Lung (tissue), 13 donors: ENCODE results near the gene ZNF823. TPM values are rescaled to one million over a fixed set of nuclear protein-coding genes. Genes with fewer than 3 reads are reported as not detected.

Experiments used
- ATAC-seq: fragments of 200-7000 bp; cut with Tn5 transposase; one replicate; pipeline ENCODE4 v1.9.1; 2020; ENCODE audit warnings: moderate number of reproducible peaks; ENCODE audit not compliant: insufficient read depth, low FRiP score
- DNase-seq, 3 donors: peaks; one replicate each; pipeline ENCODE4 v3.0.0-alpha.2; 2013 to 2017
- H3K27ac ChIP-seq, 2 donors: one replicate each; pipeline ENCODE4 v1.5.1; 2013; ENCODE audit warnings: mild to moderate bottlenecking in 2 of 2, moderate library complexity in 2 of 2, control low read depth in 1 of 2, inconsistent platforms in 1 of 2, low read depth in 1 of 2, low read length in 1 of 2
- H3K27me3 ChIP-seq, 3 donors: one replicate each; pipeline ENCODE4 v1.5.1; 2013; ENCODE audit warnings: low read length in 2 of 3; ENCODE audit not compliant: control insufficient read depth in 3 of 3, insufficient read depth in 3 of 3
- H3K36me3 ChIP-seq, 4 donors: one replicate each; pipeline ENCODE4 v1.5.1; 2013; ENCODE audit warnings: low read length in 4 of 4, mild to moderate bottlenecking in 1 of 4, moderate library complexity in 1 of 4; ENCODE audit not compliant: control insufficient read depth in 4 of 4, insufficient read depth in 4 of 4
- H3K4me1 ChIP-seq, 5 donors: one replicate each; pipeline ENCODE4 v1.5.1; 2013; ENCODE audit warnings: low read length in 5 of 5, mild to moderate bottlenecking in 2 of 5, moderate library complexity in 1 of 5; ENCODE audit not compliant: control insufficient read depth in 5 of 5, insufficient read depth in 5 of 5
- H3K4me3 ChIP-seq: one replicate; pipeline ENCODE4 v1.5.1; 2013; ENCODE audit warnings: mild to moderate bottlenecking, control low read depth, moderate library complexity
- H3K9ac ChIP-seq, 2 donors: one replicate each; pipeline ENCODE4 v1.5.1; 2013; ENCODE audit warnings: low read length in 2 of 2, control low read depth in 1 of 2; ENCODE audit not compliant: insufficient read depth in 1 of 2
- H3K9me3 ChIP-seq, 4 donors: one replicate each; pipeline ENCODE4 v1.5.1; 2013; ENCODE audit warnings: low read length in 3 of 4, mild to moderate bottlenecking in 1 of 4, moderate library complexity in 1 of 4; ENCODE audit not compliant: control insufficient read depth in 4 of 4, insufficient read depth in 3 of 4
- CTCF ChIP-seq: IDR thresholded peaks from 2 replicates; pipeline ENCODE4 v1.5.1; 2012; ENCODE audit warnings: mild to moderate bottlenecking; ENCODE audit errors: control extremely low read depth, extremely low read depth
- WGBS, 2 donors: extraction: QIAGEN DNeasy Blood & Tissue Kit; methylation state at CpG; one replicate each; pipeline ENCODE4 v1.1.7; 2013; 5-methylcytosine and 5-hydroxymethylcytosine counted together
- polyA plus RNA-seq, 2 donors: library from polyadenylated mRNA; stranded (reverse); fragments of 200-250 nt; gene quantifications; one replicate each; pipeline ENCODE4 v1.2.1, GENCODE V29; 2013
- small RNA-seq: library from RNA; depleted of rRNA; stranded (forward); fragments of <200 nt; gene quantifications from one replicate; pipeline ENCODE3, GENCODE V24; 2014; ENCODE audit warnings: low replicate concordance
- total RNA-seq, 2 donors: library from RNA; depleted of rRNA in 1 of 2; stranded (reverse); fragments of >200 nt in 1 of 2; gene quantifications; one replicate each; pipeline ENCODE4 v1.2.1, GENCODE V29; 2014 to 2021
- donor health status: control.
- donor health status: control.
- donor health status: Bipolar disorder and iron deficiency.
- donor health status: healthy.
- donor health status: DM: yes; HTN: yes; CAD: no.

ZNF823 gene
- total and polyA plus RNA-seq, 4 donors = 2.4 to 13.1 (median 4.9) TPM

GRCh38 chr19:11674067-11674492 is 64.7 kb downstream of the ZNF823 start:
- WGBS, 2 donors = 3 to 14% methylated on average over 26 of the region's 26 CpGs
- Histone ChIP-seq H3K27me3 (no peaks in the 10 kb centered on the region), H3K27ac (peak overlapping the region in 1 of 2 donors; percentile 13), H3K4me1 (peaks cover 0 to 5% (median 0%) of the 10 kb centered on the region in 5 donors), H3K9me3 (peaks cover 0 to 3% (median 0%) of the 10 kb centered on the region in 4 donors), H3K9ac (no peak overlapping the region), H3K36me3 (no peaks in the 10 kb centered on the region), H3K4me3 (peak overlapping the region; percentile 56)
- no peak for TF ChIP-seq CTCF
- ATAC-seq (no peak), DNase-seq (no peak)

GRCh38 chr19:11673608-11674041 is 65.1 kb downstream of the ZNF823 start:
- peak overlapping the region in 1 of 2 donors; percentile 13 for H3K27ac ChIP-seq
- no peak overlapping the region for H3K9ac ChIP-seq

More at GRCh38 chr19:11673608-11674041, 65.1 kb downstream of the ZNF823 start:
- H3K4me3 ChIP-seq = peak overlapping the region; percentile 56
- 2 to 3% methylated on average over 14 of the region's 14 CpGs for WGBS, 2 donors
- H3K36me3 ChIP-seq = no peaks in the 10 kb centered on the region
- peaks cover 0 to 3% (median 0%) of the 10 kb centered on the region in 4 donors for H3K9me3 ChIP-seq
- peak; percentile 75 to 82 (median 82) for DNase-seq
- TF ChIP-seq CTCF = peak; percentile 49
- peaks cover 0 to 5% (median 0%) of the 10 kb centered on the region in 5 donors for H3K4me1 ChIP-seq
- peak; percentile 72 for ATAC-seq
- no peaks in the 10 kb centered on the region for H3K27me3 ChIP-seq

Small RNA genes lying within 50 kb of the gene (small RNA-seq; reads per million reads assigned to genes)
- not detected for gene ZNF833P

Other genes starting within 250 kb of the ZNF823 start
- 10 to 100 TPM in 1 of 2 donors, 1 to 10 TPM in 1; 5.4 to 12.9 TPM for gene ZNF653, start 233.1 kb downstream of the ZNF823 start, total RNA-seq
- 10 to 100 TPM in 1 of 2 donors, 1 to 10 TPM in 1; 7.7 to 10.2 TPM for gene ZNF653, start 233.1 kb downstream of the ZNF823 start, polyA plus RNA-seq
- gene ECSIT, start 209.8 kb downstream of the ZNF823 start, total RNA-seq = 10 to 100 TPM; 31.7 to 46.4 TPM
- gene ECSIT, start 209.8 kb downstream of the ZNF823 start, polyA plus RNA-seq = 10 to 100 TPM; 34.4 to 58.8 TPM
- gene CNN1, start 200.1 kb downstream of the ZNF823 start, total RNA-seq = 10 to 100 TPM; 16.5 to 34.9 TPM
- gene CNN1, start 200.1 kb downstream of the ZNF823 start, polyA plus RNA-seq = 10 to 100 TPM; 17.2 to 27.8 TPM
- gene ELOF1, start 179.7 kb downstream of the ZNF823 start, total RNA-seq = 10 to 100 TPM; 19.2 to 64.2 TPM
- gene ELOF1, start 179.7 kb downstream of the ZNF823 start, polyA plus RNA-seq = 10 to 100 TPM; 56.9 to 82.8 TPM
- 100 to 1,000 TPM in 1 of 2 donors, 10 to 100 TPM in 1; 22.5 to 184 TPM for gene ACP5, start 161.3 kb downstream of the ZNF823 start, total RNA-seq
- 100 to 1,000 TPM in 1 of 2 donors, 10 to 100 TPM in 1; 95.6 to 301 TPM for gene ACP5, start 161.3 kb downstream of the ZNF823 start, polyA plus RNA-seq
- 10 to 100 TPM; 10.2 to 30.6 TPM for gene ZNF627, start 141.5 kb downstream of the ZNF823 start, total RNA-seq
- gene ZNF627, start 141.5 kb downstream of the ZNF823 start, polyA plus RNA-seq = 1 to 10 TPM; 4.8 to 7.4 TPM
- 10 to 100 TPM in 1 of 2 donors, 1 to 10 TPM in 1; 9.4 to 26.4 TPM for gene ZNF441, start 28.1 kb upstream of the ZNF823 start, total RNA-seq
- gene ZNF441, start 28.1 kb upstream of the ZNF823 start, polyA plus RNA-seq = 1 to 10 TPM; 3.7 to 3.8 TPM
- gene ZNF491, start 59.6 kb upstream of the ZNF823 start, total RNA-seq = 1 to 10 TPM; 2.5 to 4.9 TPM
- 1 to 10 TPM in 1 of 2 donors, under 1 TPM in 1; 0.54 to 1.1 TPM for gene ZNF491, start 59.6 kb upstream of the ZNF823 start, polyA plus RNA-seq
- gene ZNF440, start 75.3 kb upstream of the ZNF823 start, total RNA-seq = 10 to 100 TPM; 25.7 to 42.0 TPM
- gene ZNF440, start 75.3 kb upstream of the ZNF823 start, polyA plus RNA-seq = 1 to 10 TPM; 5.2 to 9.3 TPM
- gene ZNF439, start 109.8 kb upstream of the ZNF823 start, total RNA-seq = 10 to 100 TPM in 1 of 2 donors, 1 to 10 TPM in 1; 8.4 to 21.7 TPM
- 1 to 10 TPM; 2.5 to 7.5 TPM for gene ZNF439, start 109.8 kb upstream of the ZNF823 start, polyA plus RNA-seq
- 10 to 100 TPM in 1 of 2 donors, 1 to 10 TPM in 1; 9.2 to 29.1 TPM for gene ZNF69, start 148.8 kb upstream of the ZNF823 start, total RNA-seq
- gene ZNF69, start 148.8 kb upstream of the ZNF823 start, polyA plus RNA-seq = 10 to 100 TPM in 1 of 2 donors, 1 to 10 TPM in 1; 2.0 to 10.4 TPM
- gene ZNF700, start 186.2 kb upstream of the ZNF823 start, total RNA-seq = 10 to 100 TPM; 10.8 to 24.7 TPM
- 10 to 100 TPM in 1 of 2 donors, 1 to 10 TPM in 1; 6.2 to 14.2 TPM for gene ZNF700, start 186.2 kb upstream of the ZNF823 start, polyA plus RNA-seq
- gene ZNF763, start 226.1 kb upstream of the ZNF823 start, total RNA-seq = 1 to 10 TPM; 3.3 to 7.2 TPM
- 1 to 10 TPM; 3.2 to 6.2 TPM for gene ZNF763, start 226.1 kb upstream of the ZNF823 start, polyA plus RNA-seq